Omental fat pad (tissue), 4 donors: ENCODE data around the gene MYOZ1. TPM values are rescaled to one million over a fixed set of nuclear protein-coding genes. Genes with fewer than 3 reads are reported as not detected.

Experiments
- ATAC-seq: fragments of 150-250 bp; one replicate; pipeline ENCODE4 v1.9.1; 2016; ENCODE audit warnings: mild to moderate bottlenecking, moderate library complexity; ENCODE audit not compliant: low FRiP score
- DNase-seq: peaks from one replicate; pipeline ENCODE4 v3.0.0-alpha.2; 2019; ENCODE audit warnings: low spot score
- total RNA-seq, 4 donors: library from RNA; depleted of rRNA; stranded (reverse); fragments of >200 nt; gene quantifications; one replicate each; pipeline ENCODE4 v1.1.0, GENCODE V29; 2016
- TF ChIP-seq, protein P1 (sequence below), 3 donors: fragments of 450-650 bp; IDR thresholded peaks; one replicate each; pipeline ENCODE4 v1.5.1; 2016 to 2017; ENCODE audit warnings: antibody characterized with exemption in 3 of 3, mild to moderate bottlenecking in 3 of 3, moderate library complexity in 2 of 3

The MYOZ1 gene
- total RNA-seq, 4 donors from 2014 or later: 0.82 to 1.9 (median 1.6) TPM; not detected in 1

DNA sequence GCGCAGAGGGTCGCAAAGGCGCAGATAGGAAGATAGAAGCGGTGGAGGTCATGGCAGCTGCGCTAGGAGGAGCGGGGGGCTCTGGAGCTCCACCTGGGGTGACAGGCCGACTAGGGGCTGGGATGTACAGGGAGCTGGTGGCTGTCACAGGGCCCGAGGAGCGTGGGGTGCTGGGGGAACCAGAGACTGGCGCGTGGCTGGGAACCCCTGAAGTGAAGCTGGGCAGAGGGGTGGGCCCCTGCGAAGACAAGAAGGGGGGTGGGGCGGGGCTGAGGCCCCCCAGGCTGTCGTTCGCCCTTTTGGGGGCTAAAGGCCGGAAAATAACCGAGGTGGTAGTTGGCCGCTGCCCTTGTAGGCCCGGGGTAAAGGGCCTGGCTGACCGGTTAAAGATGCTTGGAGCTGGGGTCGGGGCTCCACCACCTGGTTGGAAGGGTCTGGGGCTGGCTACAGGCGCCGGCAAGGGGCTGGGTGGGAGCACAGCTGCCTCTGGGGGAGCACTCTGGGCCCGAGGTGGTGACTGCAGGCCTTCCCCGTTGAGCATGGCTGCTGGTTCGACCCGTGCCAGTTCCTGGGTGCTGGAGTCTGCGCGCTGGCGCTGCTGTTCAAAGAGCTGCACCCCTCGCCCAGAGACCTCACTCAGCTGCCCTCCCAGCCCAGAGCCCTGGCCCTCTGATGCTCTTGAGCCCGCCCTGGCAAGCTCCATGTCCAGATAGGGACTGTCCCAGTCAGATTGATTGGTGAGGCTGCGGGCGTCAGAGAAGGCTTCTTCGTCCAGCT is 6.8 kb upstream of the MYOZ1 start:
- TF ChIP-seq, protein P1, sequence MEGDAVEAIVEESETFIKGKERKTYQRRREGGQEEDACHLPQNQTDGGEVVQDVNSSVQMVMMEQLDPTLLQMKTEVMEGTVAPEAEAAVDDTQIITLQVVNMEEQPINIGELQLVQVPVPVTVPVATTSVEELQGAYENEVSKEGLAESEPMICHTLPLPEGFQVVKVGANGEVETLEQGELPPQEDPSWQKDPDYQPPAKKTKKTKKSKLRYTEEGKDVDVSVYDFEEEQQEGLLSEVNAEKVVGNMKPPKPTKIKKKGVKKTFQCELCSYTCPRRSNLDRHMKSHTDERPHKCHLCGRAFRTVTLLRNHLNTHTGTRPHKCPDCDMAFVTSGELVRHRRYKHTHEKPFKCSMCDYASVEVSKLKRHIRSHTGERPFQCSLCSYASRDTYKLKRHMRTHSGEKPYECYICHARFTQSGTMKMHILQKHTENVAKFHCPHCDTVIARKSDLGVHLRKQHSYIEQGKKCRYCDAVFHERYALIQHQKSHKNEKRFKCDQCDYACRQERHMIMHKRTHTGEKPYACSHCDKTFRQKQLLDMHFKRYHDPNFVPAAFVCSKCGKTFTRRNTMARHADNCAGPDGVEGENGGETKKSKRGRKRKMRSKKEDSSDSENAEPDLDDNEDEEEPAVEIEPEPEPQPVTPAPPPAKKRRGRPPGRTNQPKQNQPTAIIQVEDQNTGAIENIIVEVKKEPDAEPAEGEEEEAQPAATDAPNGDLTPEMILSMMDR (IDR thresholded peaks at IDR 0.05): no peak
- no peak for DNase-seq
- no peak for ATAC-seq

DNA sequence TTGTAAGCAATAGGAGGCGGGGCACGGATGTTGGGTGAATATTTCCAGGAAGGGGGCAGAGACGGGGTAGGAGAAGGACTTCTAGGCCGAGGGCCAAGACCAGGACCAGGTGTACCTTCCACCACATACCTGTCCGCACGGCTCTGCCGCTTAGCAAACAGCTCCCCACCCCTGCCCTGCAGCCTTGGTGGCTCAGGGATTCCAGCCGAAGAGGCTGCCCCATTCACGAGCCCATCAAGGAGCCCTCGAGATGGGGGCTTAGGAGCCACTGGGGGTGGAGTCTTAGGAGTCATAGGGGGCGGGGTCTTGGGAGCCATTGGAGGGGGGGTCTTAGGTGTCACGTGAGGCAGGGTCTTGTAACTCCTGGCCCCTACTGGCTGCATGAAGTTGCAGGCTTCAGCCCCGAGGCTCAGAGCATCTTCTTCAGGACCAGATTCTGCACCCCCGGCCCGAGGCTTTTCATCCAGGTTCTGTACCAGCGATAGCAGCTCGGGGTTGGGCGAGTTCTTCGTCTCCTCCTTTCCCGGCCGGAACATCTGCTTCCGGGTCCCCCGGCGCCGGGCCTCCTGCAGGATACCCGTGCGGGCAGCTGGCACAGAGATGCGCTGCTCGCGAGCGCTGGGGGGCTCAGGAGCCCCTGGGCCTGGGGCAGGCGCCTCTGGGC is 6.1 kb upstream of the MYOZ1 start:
- TF ChIP-seq, protein P1 (IDR thresholded peaks at IDR 0.05): no peak
- ATAC-seq (peak; percentile 58), DNase-seq (no peak)

DNA sequence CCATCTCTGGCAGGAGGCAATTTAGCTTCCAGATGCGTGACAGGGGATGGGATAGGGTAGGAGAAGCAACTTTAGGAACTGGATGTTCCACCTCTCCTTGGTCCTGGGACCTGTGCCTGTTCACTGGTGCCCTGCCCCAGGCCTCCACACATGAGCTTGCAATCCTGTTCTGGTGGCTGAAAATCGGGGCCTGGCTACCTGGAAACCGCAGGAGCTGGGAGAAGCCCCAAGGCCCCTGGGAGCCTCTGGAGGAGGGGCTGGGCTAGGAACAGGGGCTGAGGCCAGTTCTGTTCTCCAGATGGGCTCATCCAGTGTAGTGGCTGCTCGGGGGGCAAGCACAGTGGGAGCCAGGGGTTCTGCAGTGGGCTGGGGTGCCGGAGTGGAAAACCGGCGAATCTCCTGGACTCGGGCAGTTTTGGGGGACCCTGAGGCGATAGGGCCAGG is 5.3 kb upstream of the MYOZ1 start:
- TF ChIP-seq, protein P1 (IDR thresholded peaks at IDR 0.05): no peak
- no peak for DNase-seq
- no peak for ATAC-seq

DNA sequence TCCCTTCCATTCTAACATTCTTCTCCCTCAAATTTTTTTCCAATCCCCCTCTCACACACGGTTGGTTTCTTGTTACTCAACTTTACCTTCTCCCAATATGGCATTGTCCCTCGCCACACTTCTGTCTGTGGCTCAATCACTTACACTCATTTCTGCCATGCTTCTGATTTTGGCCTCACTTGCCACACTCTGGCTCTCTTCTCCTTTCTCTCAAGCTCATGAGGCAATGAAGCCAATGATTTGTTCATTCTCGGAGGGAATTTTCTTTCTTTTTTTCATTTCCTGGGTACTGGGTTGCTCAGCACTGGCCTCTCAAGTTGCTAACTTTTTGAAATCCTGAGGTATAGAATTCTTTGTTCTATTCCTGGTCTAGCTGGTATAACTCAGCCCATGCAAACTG is 4.0 kb upstream of the MYOZ1 start:
- ATAC-seq (no peak), DNase-seq (no peak)
- TF ChIP-seq, protein P1 (IDR thresholded peaks at IDR 0.05): no peak

DNA sequence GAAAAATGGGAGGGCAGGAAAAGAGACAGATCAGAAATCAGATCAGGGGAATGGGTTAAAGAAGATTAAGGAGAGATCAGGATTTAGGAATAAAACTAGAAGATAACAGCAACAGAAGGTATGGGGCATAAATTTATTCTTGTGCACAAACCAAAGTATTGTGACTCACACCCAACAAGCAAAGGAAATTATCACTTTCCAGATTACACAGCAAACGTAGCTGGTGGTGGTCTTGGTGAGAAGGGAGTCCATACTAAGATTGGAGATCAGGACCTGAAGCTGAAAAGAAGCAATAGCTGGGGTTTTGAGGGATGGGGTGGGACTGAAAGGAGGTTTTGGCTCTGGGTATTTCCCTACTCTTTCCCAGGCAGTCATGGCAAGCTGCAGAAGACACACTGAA is 3.5 kb upstream of the MYOZ1 start:
- no peak for DNase-seq
- no peak for ATAC-seq
- TF ChIP-seq, protein P1 (IDR thresholded peaks at IDR 0.05): no peak

DNA sequence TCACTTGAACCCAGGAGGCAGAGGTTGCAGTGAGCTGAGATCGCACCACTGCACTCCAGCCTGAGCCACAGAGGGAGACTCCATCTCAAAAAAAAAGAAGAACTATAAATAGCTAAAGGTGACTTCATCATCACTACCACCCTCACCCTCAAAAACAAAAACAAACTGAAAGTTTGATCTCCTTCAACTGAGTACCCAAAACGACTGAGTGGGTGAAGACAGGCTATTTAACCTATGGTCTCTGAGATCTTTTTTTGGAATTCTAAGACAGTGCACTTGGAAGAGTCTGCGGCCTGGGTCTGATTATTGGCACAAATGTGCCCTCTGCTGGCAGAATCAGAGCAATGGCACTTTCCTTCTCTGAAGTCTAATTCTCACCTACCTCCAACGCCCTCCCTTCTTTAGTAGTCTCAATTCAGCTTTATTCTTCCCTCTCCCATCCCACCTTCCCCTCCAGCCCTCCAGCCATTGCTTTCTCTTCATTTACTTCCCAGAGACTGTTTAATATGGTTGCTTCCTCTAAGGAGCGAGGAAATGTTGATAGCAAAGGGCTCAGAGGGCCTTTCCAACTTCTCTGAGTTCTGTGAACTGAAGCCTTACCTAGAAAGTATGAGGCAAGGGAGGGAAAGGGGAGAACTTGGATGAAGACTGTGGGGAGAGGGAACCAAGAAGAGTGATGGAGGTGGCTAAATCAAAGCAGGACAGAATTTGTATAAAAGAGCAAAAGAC is 2.9 kb upstream of the MYOZ1 start:
- DNase-seq (no peak), ATAC-seq (peak; percentile 55)
- TF ChIP-seq, protein P1 (IDR thresholded peaks at IDR 0.05): peak in 1 of 3 donors; percentile 24
